Type B pancreatic cell (in vitro differentiated cells): ENCODE measurements around the gene SLFN14. TPM values are rescaled to one million over a fixed set of nuclear protein-coding genes. Genes with fewer than 3 reads are reported as not detected.

Experiments used
- DNase-seq: peaks from one replicate; pipeline ENCODE4 v3.0.0; 2021; ENCODE audit warnings: mixed read lengths; ENCODE audit not compliant: unreplicated experiment; ENCODE audit errors: extremely low spot score
- H3K27ac Mint-ChIP-seq: 2 replicates; pipeline ENCODE4 v1.8.0; 2021; ENCODE audit warnings: mild to moderate bottlenecking, mixed read lengths
- H3K27me3 Mint-ChIP-seq: 2 replicates; pipeline ENCODE4 v1.8.0; 2021; ENCODE audit warnings: mixed read lengths
- H3K36me3 Mint-ChIP-seq: 2 replicates; pipeline ENCODE4 v1.8.0; 2021; ENCODE audit warnings: mixed read lengths
- H3K4me1 Mint-ChIP-seq: one replicate; pipeline ENCODE4 v1.8.0; 2021; ENCODE audit warnings: mixed read lengths; ENCODE audit not compliant: unreplicated experiment
- H3K4me3 Mint-ChIP-seq: 2 replicates; pipeline ENCODE4 v1.8.0; 2021; ENCODE audit warnings: mild to moderate bottlenecking, mixed read lengths
- H3K9me3 Mint-ChIP-seq: 2 replicates; pipeline ENCODE4 v1.8.0; 2021; ENCODE audit warnings: mixed read lengths
- total RNA-seq: library from RNA; stranded (reverse); gene quantifications from 2 replicates; pipeline ENCODE4 v1.2.1, GENCODE V29; 2021; ENCODE audit warnings: low replicate concordance
- TF ChIP-seq, protein P1 (sequence below): fragments of 200-600 bp; sonication (generic); conservative IDR thresholded peaks from 2 replicates; pipeline ENCODE4 v1.5.0; 2021; ENCODE audit warnings: antibody characterized with exemption, mild to moderate bottlenecking

Gene SLFN14
- total RNA-seq, 1 donor from 2014 or later: not detected

DNA sequence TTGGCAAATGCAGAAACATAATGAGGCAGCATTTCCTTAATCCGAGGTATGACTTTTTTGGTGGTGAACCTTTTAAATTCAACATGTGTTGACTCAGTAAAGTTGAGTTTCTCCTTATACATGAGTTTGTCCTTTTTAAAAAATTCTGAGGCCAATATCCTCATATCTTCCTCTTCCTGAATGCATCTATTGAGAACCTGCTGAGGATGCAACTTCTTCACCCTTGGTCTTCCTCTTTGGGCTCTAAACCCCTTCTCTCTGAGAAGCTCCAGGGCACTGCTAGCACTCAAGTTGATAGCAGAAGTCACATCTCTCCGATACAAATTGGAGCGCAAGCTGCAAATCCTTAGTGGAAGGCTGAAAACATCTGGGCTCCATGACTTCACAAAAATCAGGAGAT lies 3.3 kb downstream of the SLFN14 start:
- H3K4me3 Mint-ChIP-seq: no peak overlapping the region
- no peaks in the 10 kb centered on the region for H3K9me3 Mint-ChIP-seq
- peaks cover 63% of the 10 kb centered on the region for H3K27me3 Mint-ChIP-seq

DNA sequence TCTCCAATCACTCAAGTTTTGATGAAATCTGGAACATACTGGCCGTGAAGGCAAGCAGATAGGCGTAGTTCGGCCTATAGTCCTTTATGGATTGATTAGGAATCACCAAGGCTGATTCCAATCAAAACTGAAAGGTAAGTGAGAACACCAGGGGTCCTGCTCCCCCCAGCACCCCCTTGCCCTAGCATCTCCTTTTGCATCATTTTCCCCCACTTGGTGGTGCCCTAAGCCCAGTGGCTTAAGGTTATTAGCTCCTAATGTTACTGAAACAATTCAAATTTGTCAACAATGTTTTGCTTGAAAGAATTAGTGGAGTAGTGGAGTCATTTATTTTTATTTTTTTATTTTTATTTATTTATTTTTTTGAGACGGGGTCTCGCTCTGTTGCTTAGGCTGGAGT lies 4.9 kb downstream of the SLFN14 start:
- Mint-ChIP-seq H3K4me1 (no peaks in the 10 kb centered on the region), H3K27ac (no peak overlapping the region), H3K27me3 (peaks cover 75% of the 10 kb centered on the region), H3K36me3 (no peaks in the 10 kb centered on the region), H3K9me3 (no peaks in the 10 kb centered on the region), H3K4me3 (no peak overlapping the region)
- TF ChIP-seq, protein P1, sequence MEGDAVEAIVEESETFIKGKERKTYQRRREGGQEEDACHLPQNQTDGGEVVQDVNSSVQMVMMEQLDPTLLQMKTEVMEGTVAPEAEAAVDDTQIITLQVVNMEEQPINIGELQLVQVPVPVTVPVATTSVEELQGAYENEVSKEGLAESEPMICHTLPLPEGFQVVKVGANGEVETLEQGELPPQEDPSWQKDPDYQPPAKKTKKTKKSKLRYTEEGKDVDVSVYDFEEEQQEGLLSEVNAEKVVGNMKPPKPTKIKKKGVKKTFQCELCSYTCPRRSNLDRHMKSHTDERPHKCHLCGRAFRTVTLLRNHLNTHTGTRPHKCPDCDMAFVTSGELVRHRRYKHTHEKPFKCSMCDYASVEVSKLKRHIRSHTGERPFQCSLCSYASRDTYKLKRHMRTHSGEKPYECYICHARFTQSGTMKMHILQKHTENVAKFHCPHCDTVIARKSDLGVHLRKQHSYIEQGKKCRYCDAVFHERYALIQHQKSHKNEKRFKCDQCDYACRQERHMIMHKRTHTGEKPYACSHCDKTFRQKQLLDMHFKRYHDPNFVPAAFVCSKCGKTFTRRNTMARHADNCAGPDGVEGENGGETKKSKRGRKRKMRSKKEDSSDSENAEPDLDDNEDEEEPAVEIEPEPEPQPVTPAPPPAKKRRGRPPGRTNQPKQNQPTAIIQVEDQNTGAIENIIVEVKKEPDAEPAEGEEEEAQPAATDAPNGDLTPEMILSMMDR: peak; percentile 32
- DNase-seq: no peak

More for the DNA sequence above, 3.3 kb downstream of the SLFN14 start:
- Mint-ChIP-seq H3K36me3 (no peaks in the 10 kb centered on the region), H3K27ac (no peak overlapping the region), H3K4me1 (no peaks in the 10 kb centered on the region)
- TF ChIP-seq, protein P1: no peak
- no peak for DNase-seq

DNA sequence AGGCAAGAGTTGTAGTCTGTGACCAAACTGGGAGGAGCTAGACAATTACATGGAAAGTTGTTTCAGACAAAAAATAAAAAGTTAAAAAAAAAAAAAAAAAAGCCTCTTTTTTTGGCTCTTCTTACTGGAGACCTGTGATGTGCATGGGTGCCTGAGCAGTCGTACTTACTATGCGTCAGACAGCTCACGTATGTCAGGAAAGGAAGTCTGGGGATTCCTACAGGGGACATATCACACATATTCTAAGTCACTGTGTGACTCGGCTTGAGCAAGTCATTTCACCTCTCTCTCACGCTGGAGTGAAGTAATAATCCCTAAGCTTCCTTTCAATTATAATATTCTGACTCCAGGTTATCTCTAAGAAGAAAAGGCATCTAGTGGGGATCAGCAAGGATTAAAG lies 6.0 kb downstream of the SLFN14 start:
- TF ChIP-seq, protein P1: no peak
- no peaks in the 10 kb centered on the region for H3K36me3 Mint-ChIP-seq
- peaks cover 74% of the 10 kb centered on the region for H3K27me3 Mint-ChIP-seq

DNA sequence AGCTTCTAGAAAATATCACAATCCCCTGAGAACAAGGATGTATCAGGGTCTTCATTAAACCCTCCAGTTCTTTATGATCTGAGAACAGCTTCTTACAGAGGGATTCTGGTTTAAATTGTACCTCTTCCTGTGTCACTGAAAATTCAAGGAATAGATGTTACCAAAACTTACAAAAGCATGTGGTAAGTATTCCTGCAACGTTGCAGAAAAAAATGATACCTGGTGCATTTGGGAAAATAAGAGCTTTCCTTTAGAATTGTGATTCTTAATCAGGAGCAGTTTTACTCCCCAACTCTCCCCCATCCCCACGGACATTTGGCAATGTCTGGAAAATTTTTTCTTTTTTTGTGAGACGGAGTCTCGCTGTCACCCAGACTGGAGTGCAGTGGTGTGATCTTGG lies 7.3 kb downstream of the SLFN14 start:
- Mint-ChIP-seq H3K36me3 (no peaks in the 10 kb centered on the region), H3K27ac (no peak overlapping the region), H3K4me1 (no peaks in the 10 kb centered on the region), H3K27me3 (peaks cover 76% of the 10 kb centered on the region), H3K9me3 (no peaks in the 10 kb centered on the region), H3K4me3 (no peak overlapping the region)
- TF ChIP-seq, protein P1: no peak
- DNase-seq: no peak

More for the DNA sequence above, 6.0 kb downstream of the SLFN14 start:
- no peak overlapping the region for H3K4me3 Mint-ChIP-seq
- H3K9me3 Mint-ChIP-seq: no peaks in the 10 kb centered on the region
- no peaks in the 10 kb centered on the region for H3K4me1 Mint-ChIP-seq
- no peak overlapping the region for H3K27ac Mint-ChIP-seq
- no peak for DNase-seq

DNA sequence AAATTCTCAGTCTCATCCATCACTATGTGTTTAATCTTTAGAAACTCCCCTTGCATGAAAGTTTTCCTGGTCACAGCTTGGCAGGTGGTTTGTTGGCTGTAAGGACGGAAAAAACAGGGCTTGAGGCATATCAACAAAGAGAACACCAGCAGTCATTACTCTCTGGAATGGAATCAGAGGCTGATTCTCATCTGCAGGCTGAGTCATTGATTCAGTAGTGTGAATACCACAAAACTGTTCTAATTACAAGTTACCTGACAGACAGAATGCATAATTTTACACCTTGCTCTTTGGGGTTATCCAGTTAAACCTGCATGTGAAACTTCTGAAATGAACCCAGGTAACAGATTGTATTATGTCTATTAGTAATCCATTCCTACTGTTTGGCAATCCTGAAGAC lies 11.6 kb downstream of the SLFN14 start:
- TF ChIP-seq, protein P1: no peak
- Mint-ChIP-seq H3K4me3 (no peak overlapping the region), H3K27me3 (peaks cover 84% of the 10 kb centered on the region), H3K4me1 (no peaks in the 10 kb centered on the region), H3K36me3 (no peaks in the 10 kb centered on the region), H3K27ac (no peak overlapping the region), H3K9me3 (no peaks in the 10 kb centered on the region)
- DNase-seq: no peak
